Prostate gland (tissue), 2 donors: Measurements from ENCODE around the gene RAB4B. TPM values are rescaled to one million over a fixed set of nuclear protein-coding genes. Genes with fewer than 3 reads are reported as not detected.

Experiments
- DNase-seq: peaks from one replicate; pipeline ENCODE4 v3.0.0-alpha.2; 2019; ENCODE audit warnings: low spot score
- H3K27ac ChIP-seq, 2 donors: fragments of 200-600 bp; sonication (generic); 2 replicates each; pipeline ENCODE4 v1.5.1; 2017 to 2019
- H3K27me3 ChIP-seq: fragments of 200-600 bp; sonication (generic); replicated peaks from 2 replicates; pipeline ENCODE4 v1.5.1; 2019; ENCODE audit not compliant: insufficient read depth
- H3K36me3 ChIP-seq, 2 donors: fragments of 200-600 bp; sonication (generic); 1 replicate in 1 of 2; 2 replicates in 1 of 2; pipeline versions ENCODE4 v1.5.1 to v1.8.1; 2017 to 2019
- H3K4me1 ChIP-seq: fragments of 200-600 bp; sonication (generic); replicated peaks from 2 replicates; pipeline ENCODE4 v1.5.1; 2019
- H3K4me3 ChIP-seq, 2 donors: fragments of 200-600 bp; sonication (generic); 2 replicates each; pipeline ENCODE4 v1.5.1; 2017 to 2019
- H3K9me3 ChIP-seq: fragments of 200-600 bp; sonication (generic); 2 replicates; pipeline ENCODE4 v1.5.1; 2017
- CTCF ChIP-seq, 4 experiments: fragments of 200-600 bp in 2 of 4; fragments of 450-650 bp in 2 of 4; sonication (generic) in 2 of 4; IDR thresholded peaks; 1 replicate in 3 of 4; 2 replicates in 1 of 4; pipeline ENCODE4 v1.5.1; 2016 to 2019; ENCODE audit warnings: antibody characterized with exemption in 4 of 4, mild to moderate bottlenecking in 2 of 4, moderate library complexity in 2 of 4
- POLR2A ChIP-seq: fragments of 450-650 bp; IDR thresholded peaks from one replicate; pipeline ENCODE4 v1.6.1; 2016; ENCODE audit warnings: antibody characterized with exemption, mild to moderate bottlenecking
- POLR2AphosphoS5 ChIP-seq: sonication (generic); formaldehyde crosslinking; IDR thresholded peaks from one replicate; pipeline ENCODE4 v1.6.1; 2017; ENCODE audit warnings: antibody characterized with exemption
- WGBS: methylation state at CpG from one replicate; pipeline ENCODE4 v1.1.5; 2018; 5-methylcytosine and 5-hydroxymethylcytosine counted together
- intact Hi-C: fragments of 100-400 bp; cut with DNase I; formaldehyde crosslinking; loops from one replicate; pipeline ENCODE4 v1.14.2; 2022
- total RNA-seq, 2 donors: library from RNA; depleted of rRNA; stranded (reverse); fragments of >200 nt; gene quantifications; one replicate each; pipeline ENCODE4 v1.1.0, GENCODE V29; 2016

RAB4B gene
- total RNA-seq, 2 donors from 2014 or later, result 44.8 to 51.7 TPM

GRCh38 chr19:40736661-40737060 lies 41.4 kb upstream of the RAB4B start:
- no peaks in the 10 kb centered on the region for H3K4me1 ChIP-seq
- H3K27me3 ChIP-seq, result no peaks in the 10 kb centered on the region
- no peak for DNase-seq
- H3K27ac ChIP-seq, result no peak overlapping the region
- 98% methylated on average over 9 of the region's 9 CpGs for WGBS
- peaks cover 8 to 42% of the 10 kb centered on the region in 2 donors for H3K36me3 ChIP-seq
- no peaks in the 10 kb centered on the region for H3K9me3 ChIP-seq
- H3K4me3 ChIP-seq, result no peak overlapping the region
- intact Hi-C loops, result no loop called here
- no peak for TF ChIP-seq POLR2A

- H3K4me3 ChIP-seq, result no peak overlapping the region
- peaks cover 8 to 42% of the 10 kb centered on the region in 2 donors for H3K36me3 ChIP-seq
- no peak for DNase-seq
- H3K4me1 ChIP-seq, result no peaks in the 10 kb centered on the region
- H3K27me3 ChIP-seq, result no peaks in the 10 kb centered on the region
- TF ChIP-seq POLR2AphosphoS5 (no peak), CTCF (IDR thresholded peaks at IDR 0.05) (no peak), POLR2A (no peak)
- WGBS, result 87% methylated on average over 9 of the region's 9 CpGs
- no peaks in the 10 kb centered on the region for H3K9me3 ChIP-seq
- intact Hi-C loops, result no loop called here
- no peak overlapping the region for H3K27ac ChIP-seq
These were observed 40.9 kb upstream of the RAB4B start for GRCh38 chr19:40737102-40737644.

- Histone ChIP-seq H3K27me3 (no peaks in the 10 kb centered on the region), H3K9me3 (no peaks in the 10 kb centered on the region), H3K4me1 (no peaks in the 10 kb centered on the region), H3K4me3 (no peak overlapping the region), H3K36me3 (peaks cover 7 to 26% of the 10 kb centered on the region in 2 donors), H3K27ac (no peak overlapping the region)
- intact Hi-C loops, result no loop called here
- no peak for DNase-seq
- no peak for TF ChIP-seq POLR2A
- no peak for TF ChIP-seq POLR2AphosphoS5
- WGBS, result 80% methylated on average over 21 of the region's 22 CpGs
These were observed 38.8 kb upstream of the RAB4B start for GRCh38 chr19:40739030-40739839.

GRCh38 chr19:40739871-40740703 lies 38.0 kb upstream of the RAB4B start:
- Histone ChIP-seq H3K36me3 (peaks cover 5 to 26% of the 10 kb centered on the region in 2 donors), H3K27ac (peak overlapping the region; percentile 27 to 36), H3K4me3 (no peak overlapping the region), H3K27me3 (no peaks in the 10 kb centered on the region), H3K4me1 (no peaks in the 10 kb centered on the region), H3K9me3 (no peaks in the 10 kb centered on the region)
- intact Hi-C loops, result no loop called here
- TF ChIP-seq POLR2A, result no peak
- TF ChIP-seq CTCF (IDR thresholded peaks at IDR 0.05), result no peak
- no peak for TF ChIP-seq POLR2AphosphoS5
- WGBS, result 80% methylated on average over 16 of the region's 16 CpGs
- no peak for DNase-seq

- Histone ChIP-seq H3K27ac (peak overlapping the region; percentile 27 to 36), H3K4me1 (no peaks in the 10 kb centered on the region), H3K27me3 (no peaks in the 10 kb centered on the region), H3K4me3 (no peak overlapping the region), H3K36me3 (peaks cover 5 to 23% of the 10 kb centered on the region in 2 donors), H3K9me3 (no peaks in the 10 kb centered on the region)
- no peak for TF ChIP-seq CTCF (IDR thresholded peaks at IDR 0.05)
- no peak for TF ChIP-seq POLR2AphosphoS5
- TF ChIP-seq POLR2A, result no peak
- intact Hi-C loops, result no loop called here
- DNase-seq, result no peak
- 47% methylated on average over 6 of the region's 6 CpGs for WGBS
These were observed 37.3 kb upstream of the RAB4B start for GRCh38 chr19:40740747-40741146.
